Measurements from ENCODE around the gene MDFIC. TPM values are rescaled to one million over a fixed set of nuclear protein-coding genes. Genes with fewer than 3 reads are reported as not detected.

Gene MDFIC
- total RNA-seq, 1 donor from 2014 or later, result 39.0 TPM

- no peak for TF ChIP-seq CTCF (IDR thresholded peaks at IDR 0.05)
- ATAC-seq, result peak; percentile 66
- no peaks in the 10 kb centered on the region for H3K9me3 ChIP-seq
- no peaks in the 10 kb centered on the region for H3K27me3 ChIP-seq
- peaks cover 23% of the 10 kb centered on the region for H3K4me1 ChIP-seq
- no peak for DNase-seq
- no peaks in the 10 kb centered on the region for H3K36me3 ChIP-seq
- no peak overlapping the region for H3K4me3 ChIP-seq
- intact Hi-C loops (cut with DNase I), result no loop called here
- H3K27ac ChIP-seq, result peak overlapping the region; percentile 55
Observed at GRCh38 chr7:115008465-115009114, 86.7 kb downstream of the MDFIC start.

- H3K27ac ChIP-seq, result peak overlapping the region; percentile 55
- H3K27me3 ChIP-seq, result no peaks in the 10 kb centered on the region
- ATAC-seq, result no peak
- intact Hi-C loops (cut with DNase I), result no loop called here
- H3K4me3 ChIP-seq, result no peak overlapping the region
- H3K4me1 ChIP-seq, result peaks cover 23% of the 10 kb centered on the region
- no peak for DNase-seq
- TF ChIP-seq CTCF (IDR thresholded peaks at IDR 0.05), result no peak
- no peaks in the 10 kb centered on the region for H3K9me3 ChIP-seq
- no peaks in the 10 kb centered on the region for H3K36me3 ChIP-seq
Observed at GRCh38 chr7:115009139-115009538, 87.2 kb downstream of the MDFIC start.

GRCh38 chr7:115009736-115010440 is 88.0 kb downstream of the MDFIC start:
- DNase-seq, result no peak
- TF ChIP-seq CTCF (IDR thresholded peaks at IDR 0.05), result no peak
- intact Hi-C loops (cut with DNase I), result no loop called here
- ATAC-seq, result peak; percentile 66
- Histone ChIP-seq H3K4me3 (no peak overlapping the region), H3K27me3 (no peaks in the 10 kb centered on the region), H3K27ac (peak overlapping the region; percentile 55), H3K9me3 (no peaks in the 10 kb centered on the region), H3K36me3 (no peaks in the 10 kb centered on the region), H3K4me1 (peaks cover 23% of the 10 kb centered on the region)

GRCh38 chr7:115010441-115010820 is 88.5 kb downstream of the MDFIC start:
- intact Hi-C loops (cut with DNase I), result no loop called here
- ATAC-seq (no peak), DNase-seq (no peak)
- TF ChIP-seq CTCF (IDR thresholded peaks at IDR 0.05), result no peak
- no peaks in the 10 kb centered on the region for H3K27me3 ChIP-seq
- no peak overlapping the region for H3K4me3 ChIP-seq
- no peaks in the 10 kb centered on the region for H3K36me3 ChIP-seq
- peaks cover 23% of the 10 kb centered on the region for H3K4me1 ChIP-seq
- no peaks in the 10 kb centered on the region for H3K9me3 ChIP-seq
- no peak overlapping the region for H3K27ac ChIP-seq

GRCh38 chr7:115013886-115014285 is 92.0 kb downstream of the MDFIC start:
- DNase-seq, result no peak
- H3K36me3 ChIP-seq, result no peaks in the 10 kb centered on the region
- peaks cover 14% of the 10 kb centered on the region for H3K4me1 ChIP-seq
- no peak overlapping the region for H3K27ac ChIP-seq
- TF ChIP-seq CTCF (IDR thresholded peaks at IDR 0.05), result no peak
- no peak overlapping the region for H3K4me3 ChIP-seq
- no peaks in the 10 kb centered on the region for H3K27me3 ChIP-seq
- no peak for ATAC-seq
- no peaks in the 10 kb centered on the region for H3K9me3 ChIP-seq
- intact Hi-C loops (cut with DNase I), result no loop called here
